ENCODE results near the gene EXOC3L1.

EXOC3L1 gene

DNA sequence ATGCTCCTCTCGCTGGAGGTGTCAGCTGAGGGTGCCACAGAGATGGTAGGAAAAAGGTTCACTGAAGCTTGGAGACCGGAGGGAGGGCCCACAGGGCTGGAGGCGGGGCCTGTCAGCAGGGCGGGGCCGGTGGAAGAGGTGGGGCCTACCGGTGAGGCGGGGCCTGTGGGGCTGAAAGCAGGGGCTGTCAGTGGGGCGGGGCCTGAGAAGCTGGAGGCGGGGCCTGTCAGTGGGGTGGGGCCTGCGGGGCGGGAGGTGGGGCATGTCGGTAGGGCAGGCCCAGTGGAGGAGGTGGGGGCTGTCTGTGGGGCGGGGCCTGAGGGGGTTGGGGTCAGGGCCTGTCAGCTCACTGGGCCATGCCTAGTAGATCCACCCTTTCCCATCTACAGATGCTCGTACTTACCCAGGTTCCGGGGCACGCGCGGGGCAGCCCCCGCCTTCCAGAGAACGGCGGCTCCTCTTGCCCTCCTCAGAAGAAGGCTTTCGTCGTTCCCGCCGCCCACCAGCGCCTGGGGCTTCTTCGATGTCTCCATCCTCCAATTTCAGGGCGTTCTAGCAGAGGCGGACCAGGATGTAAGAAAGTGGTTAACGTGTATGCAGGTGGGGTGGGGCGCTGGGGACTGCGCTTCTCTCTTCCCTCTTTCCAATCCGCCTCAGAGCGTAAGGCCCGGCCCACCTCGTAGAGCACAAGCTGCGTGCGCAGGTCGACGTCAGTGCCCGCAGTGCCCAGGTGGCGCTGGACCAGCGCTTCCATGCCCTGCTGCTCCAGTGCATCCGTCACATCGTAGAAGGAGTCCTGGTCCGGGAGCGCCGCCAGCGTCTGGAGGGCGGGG is 46.8 kb upstream of the EXOC3L1 start (continued):
- peak; percentile 57 for TF ChIP-seq SP2 (tag by site-specific recombination; IDR thresholded peaks at IDR 0.05)
- TF ChIP-seq ZNF24 (tag by site-specific recombination; IDR thresholded peaks at IDR 0.05): no peak
- TF ChIP-seq ZNF366 (tag by site-specific recombination; conservative IDR thresholded peaks at IDR 0.05): 0 out of 2 replicates have a peak, but pooled peaks have one; percentile 21
- TF ChIP-seq SP3 (tag by site-specific recombination; IDR thresholded peaks at IDR 0.05): peak; percentile 60
- TF ChIP-seq, protein P1, sequence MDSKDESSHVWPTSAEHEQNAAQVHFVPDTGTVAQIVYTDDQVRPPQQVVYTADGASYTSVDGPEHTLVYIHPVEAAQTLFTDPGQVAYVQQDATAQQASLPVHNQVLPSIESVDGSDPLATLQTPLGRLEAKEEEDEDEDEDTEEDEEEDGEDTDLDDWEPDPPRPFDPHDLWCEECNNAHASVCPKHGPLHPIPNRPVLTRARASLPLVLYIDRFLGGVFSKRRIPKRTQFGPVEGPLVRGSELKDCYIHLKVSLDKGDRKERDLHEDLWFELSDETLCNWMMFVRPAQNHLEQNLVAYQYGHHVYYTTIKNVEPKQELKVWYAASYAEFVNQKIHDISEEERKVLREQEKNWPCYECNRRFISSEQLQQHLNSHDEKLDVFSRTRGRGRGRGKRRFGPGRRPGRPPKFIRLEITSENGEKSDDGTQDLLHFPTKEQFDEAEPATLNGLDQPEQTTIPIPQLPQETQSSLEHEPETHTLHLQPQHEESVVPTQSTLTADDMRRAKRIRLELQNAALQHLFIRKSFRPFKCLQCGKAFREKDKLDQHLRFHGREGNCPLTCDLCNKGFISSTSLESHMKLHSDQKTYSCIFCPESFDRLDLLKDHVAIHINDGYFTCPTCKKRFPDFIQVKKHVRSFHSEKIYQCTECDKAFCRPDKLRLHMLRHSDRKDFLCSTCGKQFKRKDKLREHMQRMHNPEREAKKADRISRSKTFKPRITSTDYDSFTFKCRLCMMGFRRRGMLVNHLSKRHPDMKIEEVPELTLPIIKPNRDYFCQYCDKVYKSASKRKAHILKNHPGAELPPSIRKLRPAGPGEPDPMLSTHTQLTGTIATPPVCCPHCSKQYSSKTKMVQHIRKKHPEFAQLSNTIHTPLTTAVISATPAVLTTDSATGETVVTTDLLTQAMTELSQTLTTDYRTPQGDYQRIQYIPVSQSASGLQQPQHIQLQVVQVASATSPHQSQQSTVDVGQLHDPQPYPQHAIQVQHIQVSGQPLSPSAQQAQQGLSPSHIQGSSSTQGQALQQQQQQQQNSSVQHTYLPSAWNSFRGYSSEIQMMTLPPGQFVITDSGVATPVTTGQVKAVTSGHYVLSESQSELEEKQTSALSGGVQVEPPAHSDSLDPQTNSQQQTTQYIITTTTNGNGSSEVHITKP (tag by site-specific recombination; IDR thresholded peaks at IDR 0.05): no peak
- TF ChIP-seq ZBTB6 (tag by site-specific recombination; IDR thresholded peaks at IDR 0.05): no peak
- TF ChIP-seq, protein P2, sequence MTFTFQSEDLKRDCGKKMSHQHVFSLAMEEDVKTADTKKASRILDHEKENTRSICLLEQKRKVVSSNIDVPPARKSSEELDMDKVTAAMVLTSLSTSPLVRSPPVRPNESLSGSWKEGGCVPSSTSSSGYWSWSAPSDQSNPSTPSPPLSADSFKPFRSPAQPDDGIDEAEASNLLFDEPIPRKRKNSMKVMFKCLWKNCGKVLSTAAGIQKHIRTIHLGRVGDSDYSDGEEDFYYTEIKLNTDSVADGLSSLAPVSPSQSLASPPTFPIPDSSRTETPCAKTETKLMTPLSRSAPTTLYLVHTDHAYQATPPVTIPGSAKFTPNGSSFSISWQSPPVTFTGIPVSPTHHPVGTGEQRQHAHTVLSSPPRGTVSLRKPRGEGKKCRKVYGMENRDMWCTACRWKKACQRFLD (tag by site-specific recombination; IDR thresholded peaks at IDR 0.05): no peak
- TF ChIP-seq ZNF837 (tag by site-specific recombination; IDR thresholded peaks at IDR 0.05): no peak
- no peak for TF ChIP-seq ZNF18 (tag by site-specific recombination; IDR thresholded peaks at IDR 0.05)
- peak; percentile 82 for TF ChIP-seq ZFP69B (tag by site-specific recombination; IDR thresholded peaks at IDR 0.05)

DNA sequence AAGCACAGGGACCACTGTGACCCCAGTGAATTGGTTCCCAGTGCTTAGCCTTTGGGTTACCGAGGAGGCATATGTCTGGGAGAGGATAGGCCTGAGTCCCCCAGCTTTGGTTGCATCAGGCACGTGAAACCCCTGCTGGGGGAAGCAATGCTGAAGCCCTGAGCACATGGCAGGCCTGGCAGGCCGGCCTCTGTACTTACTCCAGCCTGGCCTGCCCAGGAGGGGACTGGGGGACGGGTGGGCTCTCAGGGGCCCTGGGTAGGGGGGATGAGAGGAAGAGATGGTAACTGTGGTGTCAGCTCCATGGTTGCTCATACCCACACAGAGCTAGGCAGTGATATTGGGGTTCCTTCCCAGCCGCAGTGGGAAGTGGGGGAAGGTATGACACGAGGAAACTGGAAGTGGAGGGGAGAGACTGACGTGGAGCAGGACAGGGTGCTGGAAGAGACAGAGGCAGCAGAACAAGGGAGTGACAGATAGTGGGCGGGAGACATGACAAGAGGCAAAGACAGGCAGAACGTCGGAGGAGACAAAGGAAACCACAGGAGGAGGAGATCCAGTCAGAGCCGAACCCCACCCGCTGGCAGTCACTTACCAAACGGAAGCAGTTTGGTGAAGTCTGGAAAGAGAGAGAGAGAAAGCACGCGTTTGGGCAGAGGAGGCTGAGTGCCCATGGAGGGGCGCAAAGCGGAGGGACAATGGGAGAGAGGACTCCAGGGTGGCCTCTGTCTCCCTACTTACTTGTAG is 46.1 kb upstream of the EXOC3L1 start:
- Histone ChIP-seq H3K9me3 (ENCODE audit: control insufficient read depth, insufficient read depth, low read depth, low read length) (no peaks in the 10 kb centered on the region), H3K36me3 (ENCODE audit: control insufficient read depth in 2 of 2, insufficient read depth in 1 of 2, low read length in 2 of 2) (peaks cover 8 to 73% of the 10 kb centered on the region in 2 experiments; a peak in 2 of 3 replicates), H3K4me3 (ENCODE audit: low read depth, low read length) (no peak overlapping the region), H3K4me1 (ENCODE audit: control insufficient read depth, insufficient read depth, low read length) (no peaks in the 10 kb centered on the region), H3K27ac (ENCODE audit: extremely low read depth, low read depth, low read length) (no peak overlapping the region)
- ChIA-PET POLR2A (interaction anchor here (1.3 to 4.0 kb wide), 3 partner anchors 9 to 13 kb away, joined by 3 to 25 read pairs (median 22); partner anchors contain the start of genes FHOD1 and TMEM208), CTCF (interaction anchor here (0.6 to 1.4 kb wide), 2 partner anchors 10 to 497 kb away, joined by 3 read pairs; no protein-coding TSS in a partner anchor)
- 0 out of 2 replicates have a peak, but pooled peaks have one; percentile 19 for TF ChIP-seq ZNF169 (tag by site-specific recombination; IDR thresholded peaks at IDR 0.05)
- no peak for TF ChIP-seq ZNF211 (tag by site-specific recombination; IDR thresholded peaks at IDR 0.05; ENCODE audit: low read depth)
- peak; percentile 38; the same call in 1 of the 2 replicates for TF ChIP-seq ZNF366 (tag by site-specific recombination; conservative IDR thresholded peaks at IDR 0.05)

- POLR2A ChIA-PET: interaction anchor here (0.6 to 10.0 kb wide), 2 partner anchors 13 to 59 kb away, joined by 3 to 109 read pairs; partner anchors contain the start of genes FHOD1 and SLC9A5
- no peak overlapping the region for H3K27ac ChIP-seq (ENCODE audit: extremely low read depth, low read depth, low read length)
- H3K9me3 ChIP-seq (ENCODE audit: control insufficient read depth, insufficient read depth, low read depth, low read length): no peaks in the 10 kb centered on the region
- H3K4me1 ChIP-seq (ENCODE audit: control insufficient read depth, insufficient read depth, low read length): no peaks in the 10 kb centered on the region
- CTCF ChIA-PET: no interaction called here
- H3K36me3 ChIP-seq (ENCODE audit: control insufficient read depth in 2 of 2, insufficient read depth in 1 of 2, low read length in 2 of 2): peaks cover 8 to 86% of the 10 kb centered on the region in 2 experiments; a peak in 2 of 3 replicates
- TF ChIP-seq ZFP37 (tag by site-specific recombination; IDR thresholded peaks at IDR 0.05) (no peak), BCL11B (tag by site-specific recombination; IDR thresholded peaks at IDR 0.05; ENCODE audit: low read depth) (no peak), WT1 (tag by site-specific recombination; IDR thresholded peaks at IDR 0.05) (no peak), ZNF266 (tag by site-specific recombination; IDR thresholded peaks at IDR 0.05; ENCODE audit: low read depth) (no peak), ZNF221 (tag by site-specific recombination; IDR thresholded peaks at IDR 0.05; ENCODE audit: borderline replicate concordance) (no peak), ZNF629 (tag by site-specific recombination; IDR thresholded peaks at IDR 0.05) (no peak)
- no peak overlapping the region for H3K4me3 ChIP-seq (ENCODE audit: low read depth, low read length)
Observed at GRCh38 chr16:67234180-67234597, 44.3 kb upstream of the EXOC3L1 start.

Measured in HEK293 (cell line).